A673 (cell line): Measurements from ENCODE around the gene ST7. TPM values are rescaled to one million over a fixed set of nuclear protein-coding genes. Genes with fewer than 3 reads are reported as not detected.
A peak's percentile ranks its signal among the peaks of the same experiment; 100 is the strongest.

Experiments
- BruUV-seq: library from RNA; stranded (reverse); fragments of 400-500 nt; replicated peaks from 2 replicates; lab custom pipeline; 2021; lab: Mats Ljungman, UMichigan
- CTCF ChIA-PET: fragments of 300-600 bp; sonication (Branson Sonifier 250); formaldehyde crosslinking; loops from one replicate; lab custom pipeline; 2022; ENCODE audit warnings: antibody characterized with exemption; lab: Charles Lee
- POLR2A ChIA-PET: fragments of 300-600 bp; sonication (Branson Sonifier 250); formaldehyde crosslinking; loops from one replicate; lab custom pipeline; 2022; ENCODE audit warnings: antibody characterized with exemption; ENCODE audit not compliant: low non-redundant PET; lab: Charles Lee
- DNase-seq: peaks from one replicate; pipeline ENCODE4 v3.0.0-alpha.2; 2015; ENCODE audit warnings: low spot score
- H3K27ac ChIP-seq: fragments of 200-600 bp; sonication (generic); 2 replicates; pipeline ENCODE4 v1.5.1; 2016; ENCODE audit warnings: mixed run types, low read depth, mild to moderate bottlenecking, mixed read lengths, antibody characterized with exemption, low read length; ENCODE audit not compliant: poor library complexity, severe bottlenecking
- H3K27me3 ChIP-seq: fragments of 200-600 bp; sonication (generic); replicated peaks from 2 replicates; pipeline ENCODE4 v1.6.1; 2017; ENCODE audit warnings: mixed run types, low read depth, mild to moderate bottlenecking, mixed read lengths, antibody characterized with exemption, low read length; ENCODE audit not compliant: insufficient read depth, poor library complexity
- H3K36me3 ChIP-seq: fragments of 200-600 bp; sonication (generic); 2 replicates; pipeline ENCODE4 v1.6.1; 2016; ENCODE audit warnings: mixed run types, mild to moderate bottlenecking, mixed read lengths, antibody characterized with exemption, low read length; ENCODE audit not compliant: insufficient read depth, poor library complexity, severe bottlenecking
- H3K4me1 ChIP-seq: fragments of 200-600 bp; sonication (generic); 2 replicates; pipeline ENCODE4 v1.6.1; 2017; ENCODE audit warnings: mixed run types, mild to moderate bottlenecking, mixed read lengths, antibody characterized with exemption, low read length; ENCODE audit not compliant: insufficient read depth, poor library complexity, severe bottlenecking
- H3K4me3 ChIP-seq: fragments of 200-600 bp; sonication (generic); 2 replicates; pipeline ENCODE4 v1.5.1; 2016; ENCODE audit warnings: low read depth, mixed run types, mild to moderate bottlenecking, mixed read lengths, low read length; ENCODE audit not compliant: poor library complexity, severe bottlenecking
- H3K9me3 ChIP-seq: fragments of 200-600 bp; sonication (generic); 2 replicates; pipeline ENCODE4 v1.6.1; 2016; ENCODE audit warnings: mixed run types, low read depth, mild to moderate bottlenecking, mixed read lengths, antibody characterized with exemption, low read length; ENCODE audit not compliant: poor library complexity, severe bottlenecking
- EZH2 ChIP-seq: fragments of 200-600 bp; sonication (generic); IDR thresholded peaks from 2 replicates; pipeline ENCODE4 v1.6.1; 2017; ENCODE audit warnings: borderline replicate concordance, low read depth, mild to moderate bottlenecking, mixed read lengths, antibody characterized with exemption, low read length; ENCODE audit not compliant: poor library complexity, severe bottlenecking
- intact Hi-C: fragments of 100-400 bp; cut with micrococcal nuclease; formaldehyde crosslinking; loops from one replicate; pipeline ENCODE4 v1.10.0; 2022; ENCODE audit not compliant: unreplicated experiment
- total RNA-seq: library from RNA; stranded (reverse); gene quantifications from 2 replicates; pipeline ENCODE4 v1.2.3, GENCODE V29; 2021
- TF ChIP-seq, protein P1 (sequence below): fragments of 300-800, 200-600 bp; sonication (generic); conservative IDR thresholded peaks from 2 replicates; pipeline ENCODE4 v1.5.1; 2017; ENCODE audit warnings: low read depth, mild to moderate bottlenecking, antibody characterized with exemption, low read length, moderate library complexity, mixed read lengths

The ST7 gene
- total RNA-seq, 1 experiment from 2014 or later: 24.3 TPM

- Histone ChIP-seq H3K36me3 (no peaks in the 10 kb centered on the region), H3K4me1 (peaks cover 21% of the 10 kb centered on the region), H3K4me3 (no peak overlapping the region), H3K9me3 (no peaks in the 10 kb centered on the region), H3K27ac (peak overlapping the region; percentile 45), H3K27me3 (no peaks in the 10 kb centered on the region)
- POLR2A ChIA-PET: no interaction called here
- no peak for DNase-seq
- BruUV-seq: no TSS peak
- intact Hi-C loops: no loop called here
- TF ChIP-seq, protein P1, sequence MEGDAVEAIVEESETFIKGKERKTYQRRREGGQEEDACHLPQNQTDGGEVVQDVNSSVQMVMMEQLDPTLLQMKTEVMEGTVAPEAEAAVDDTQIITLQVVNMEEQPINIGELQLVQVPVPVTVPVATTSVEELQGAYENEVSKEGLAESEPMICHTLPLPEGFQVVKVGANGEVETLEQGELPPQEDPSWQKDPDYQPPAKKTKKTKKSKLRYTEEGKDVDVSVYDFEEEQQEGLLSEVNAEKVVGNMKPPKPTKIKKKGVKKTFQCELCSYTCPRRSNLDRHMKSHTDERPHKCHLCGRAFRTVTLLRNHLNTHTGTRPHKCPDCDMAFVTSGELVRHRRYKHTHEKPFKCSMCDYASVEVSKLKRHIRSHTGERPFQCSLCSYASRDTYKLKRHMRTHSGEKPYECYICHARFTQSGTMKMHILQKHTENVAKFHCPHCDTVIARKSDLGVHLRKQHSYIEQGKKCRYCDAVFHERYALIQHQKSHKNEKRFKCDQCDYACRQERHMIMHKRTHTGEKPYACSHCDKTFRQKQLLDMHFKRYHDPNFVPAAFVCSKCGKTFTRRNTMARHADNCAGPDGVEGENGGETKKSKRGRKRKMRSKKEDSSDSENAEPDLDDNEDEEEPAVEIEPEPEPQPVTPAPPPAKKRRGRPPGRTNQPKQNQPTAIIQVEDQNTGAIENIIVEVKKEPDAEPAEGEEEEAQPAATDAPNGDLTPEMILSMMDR: no peak
- TF ChIP-seq EZH2: no peak
- CTCF ChIA-PET: no interaction called here
Observed at GRCh38 chr7:117020591-117020973, 67.3 kb downstream of the ST7 start.

DNA sequence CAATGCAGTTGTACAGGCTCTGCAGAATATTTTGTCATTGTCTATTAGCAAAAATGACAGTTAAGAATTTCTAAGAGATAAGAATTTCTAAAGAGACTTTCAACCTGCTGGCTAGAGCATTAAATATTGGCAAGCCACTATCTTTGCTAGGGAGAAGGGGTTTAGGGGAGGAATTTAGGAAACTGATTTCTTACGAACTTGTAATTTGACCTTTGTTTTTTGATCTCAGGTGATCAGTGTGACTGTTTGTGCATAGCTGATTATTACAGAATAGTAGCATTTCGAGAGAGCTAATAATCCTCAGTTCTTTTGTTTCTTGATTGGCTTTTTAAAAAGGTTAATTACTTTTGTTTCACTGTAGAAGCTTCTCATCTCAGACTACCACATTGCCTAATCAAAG, 68.1 kb downstream of the ST7 start:
- CTCF ChIA-PET: no interaction called here
- TF ChIP-seq, protein P1: no peak
- no peak for TF ChIP-seq EZH2
- POLR2A ChIA-PET: no interaction called here
- intact Hi-C loops: no loop called here
- H3K4me3 ChIP-seq: no peak overlapping the region
- no peak overlapping the region for H3K27ac ChIP-seq
- BruUV-seq: no TSS peak
- no peak for DNase-seq
- no peaks in the 10 kb centered on the region for H3K36me3 ChIP-seq
- H3K4me1 ChIP-seq: peaks cover 16% of the 10 kb centered on the region
- H3K27me3 ChIP-seq: no peaks in the 10 kb centered on the region
- no peaks in the 10 kb centered on the region for H3K9me3 ChIP-seq

- no peak overlapping the region for H3K4me3 ChIP-seq
- no peaks in the 10 kb centered on the region for H3K9me3 ChIP-seq
- no peak overlapping the region for H3K27ac ChIP-seq
- TF ChIP-seq, protein P1: no peak
- no peak for TF ChIP-seq EZH2
- H3K4me1 ChIP-seq: peaks cover 16% of the 10 kb centered on the region
- no TSS peak for BruUV-seq
- no peaks in the 10 kb centered on the region for H3K36me3 ChIP-seq
- no peak for DNase-seq
- ChIA-PET CTCF (no interaction called here), POLR2A (no interaction called here)
- intact Hi-C loops: no loop called here
- no peaks in the 10 kb centered on the region for H3K27me3 ChIP-seq
Observed at GRCh38 chr7:117021986-117022385, 68.7 kb downstream of the ST7 start.
